GM20431 (cell line): ENCODE data around the gene RAD54L.
"Not testable (repeated sequence)": the region's sequence is repeated elsewhere in the genome, so short reads cannot be mapped to it uniquely, and the experiment has no call there.

Source experiments
- in situ Hi-C: fragments of 300-500 bp; cut with MseI, MboI; formaldehyde crosslinking; loops from one replicate; pipeline ENCODE4 v1.15.0; 2020; ENCODE audit warnings: low sequenced_read_pairs; ENCODE audit not compliant: unreplicated experiment

Gene RAD54L

GRCh38 chr1:46247436-46248121 lies at the start of gene RAD54L:
TSS of gene RAD54L (plus strand) at chr1:46247763. CDS start at chr1:46248406, 643 bp downstream.
- in situ Hi-C loops, result no loop called here

- in situ Hi-C loops, result no loop called here
These were observed 49.4 kb upstream of the RAD54L start, which contains the start of gene POMGNT1 for GRCh38 chr1:46197964-46198811. TSS of gene POMGNT1 (minus strand) at chr1:46198434. CDS start at chr1:46197821, 613 bp downstream.

- in situ Hi-C loops, result no loop called here
These were observed 48.3 kb upstream of the RAD54L start for GRCh38 chr1:46199233-46199749.

GRCh38 chr1:46203738-46204405 lies 43.7 kb upstream of the RAD54L start:
- in situ Hi-C loops, result no loop called here

- in situ Hi-C loops, result no loop called here
These were observed 43.2 kb upstream of the RAD54L start for GRCh38 chr1:46204406-46204742.

- in situ Hi-C loops, result no loop called here
These were observed 42.4 kb upstream of the RAD54L start for GRCh38 chr1:46205141-46205540.

- in situ Hi-C loops, result no loop called here
These were observed 41.8 kb upstream of the RAD54L start for GRCh38 chr1:46205791-46206190.

GRCh38 chr1:46206399-46206798 lies 41.2 kb upstream of the RAD54L start:
- in situ Hi-C loops, result no loop called here

- in situ Hi-C loops, result no loop called here
These were observed 37.0 kb upstream of the RAD54L start for GRCh38 chr1:46210561-46210960.

- in situ Hi-C loops, result no loop called here
These were observed 36.5 kb upstream of the RAD54L start for GRCh38 chr1:46211051-46211450.

GRCh38 chr1:46215504-46215903 lies 32.1 kb upstream of the RAD54L start:
- in situ Hi-C loops, result no loop called here

GRCh38 chr1:46218443-46218842 lies 29.1 kb upstream of the RAD54L start:
- in situ Hi-C loops, result no loop called here

- in situ Hi-C loops, result no loop called here
These were observed 27.7 kb upstream of the RAD54L start for GRCh38 chr1:46219551-46220520.

- in situ Hi-C loops, result no loop called here
These were observed 26.8 kb upstream of the RAD54L start for GRCh38 chr1:46220808-46221207.

- in situ Hi-C loops, result no loop called here
These were observed 25.8 kb upstream of the RAD54L start for GRCh38 chr1:46221749-46222148.

- in situ Hi-C loops, result not testable (repeated sequence)
These were observed 24.5 kb upstream of the RAD54L start for GRCh38 chr1:46223055-46223454.

GRCh38 chr1:46223472-46223943 lies 24.1 kb upstream of the RAD54L start:
- in situ Hi-C loops, result no loop called here

- in situ Hi-C loops, result no loop called here
These were observed 22.6 kb upstream of the RAD54L start for GRCh38 chr1:46224966-46225365.

- in situ Hi-C loops, result not testable (repeated sequence)
These were observed 16.3 kb upstream of the RAD54L start for GRCh38 chr1:46231231-46231630.
